Natural killer cell (primary cell): ENCODE data around the gene PRKG1. TPM values are rescaled to one million over a fixed set of nuclear protein-coding genes. Genes with fewer than 3 reads are reported as not detected.

Experiments
- ATAC-seq, 3 donors: fragments of 150-1000 bp in 2 of 3; fragments of 200-7000 bp in 1 of 3; cut with Tn5 transposase; 1 replicate in 1 of 3; 2 replicates in 2 of 3; pipeline ENCODE4 v1.10.0; 2021; ENCODE audit warnings: mild to moderate bottlenecking in 2 of 3, moderate library complexity in 2 of 3
- DNase-seq, 2 donors: peaks; one replicate each; pipeline versions ENCODE4 v3.0.0 to v3.0.0-alpha.2; 2013 to 2021; ENCODE audit warnings: mixed read lengths in 1 of 2
- H3K27ac ChIP-seq: one replicate; pipeline ENCODE4 v1.5.1; 2013; ENCODE audit warnings: mild to moderate bottlenecking, low read length
- H3K27me3 ChIP-seq: one replicate; pipeline ENCODE4 v1.6.1; 2013; ENCODE audit warnings: low read length; ENCODE audit not compliant: control insufficient read depth, insufficient read depth
- H3K36me3 ChIP-seq: one replicate; pipeline ENCODE4 v1.6.1; 2013; ENCODE audit warnings: low read length; ENCODE audit not compliant: control insufficient read depth, insufficient read depth
- H3K4me1 ChIP-seq: one replicate; pipeline ENCODE4 v1.6.1; 2013; ENCODE audit warnings: low read length; ENCODE audit not compliant: control insufficient read depth, insufficient read depth
- H3K4me3 ChIP-seq: one replicate; pipeline ENCODE4 v1.5.1; 2013; ENCODE audit warnings: low read length
- H3K9me3 ChIP-seq: one replicate; pipeline ENCODE4 v1.6.1; 2013; ENCODE audit warnings: low read length; ENCODE audit not compliant: control insufficient read depth, insufficient read depth
- H3K27ac Mint-ChIP-seq, 2 donors: one replicate each; pipeline ENCODE4 v1.8.0; 2022; ENCODE audit warnings: mild to moderate bottlenecking in 2 of 2, mixed read lengths in 2 of 2, moderate library complexity in 1 of 2
- H3K27me3 Mint-ChIP-seq, 2 donors: one replicate each; pipeline ENCODE4 v1.8.0; 2022; ENCODE audit warnings: low read depth in 2 of 2, mixed read lengths in 2 of 2
- H3K36me3 Mint-ChIP-seq: one replicate; pipeline ENCODE4 v1.8.0; 2022; ENCODE audit warnings: mixed read lengths
- H3K4me1 Mint-ChIP-seq, 2 donors: one replicate each; pipeline ENCODE4 v1.8.0; 2022; ENCODE audit warnings: mixed read lengths in 2 of 2
- H3K4me3 Mint-ChIP-seq: one replicate; pipeline ENCODE4 v1.8.0; 2022; ENCODE audit warnings: mild to moderate bottlenecking, moderate library complexity, mixed read lengths
- H3K9me3 Mint-ChIP-seq, 2 donors: one replicate each; pipeline ENCODE4 v1.8.0; 2022; ENCODE audit warnings: mixed read lengths in 2 of 2
- WGBS: methylation state at CpG from one replicate; pipeline ENCODE4 v1.1.7; 2013; ENCODE audit warnings: missing lambda C conversion rate; ENCODE audit not compliant: insufficient coverage; 5-methylcytosine and 5-hydroxymethylcytosine counted together
- intact Hi-C: fragments of 100-400 bp; cut with micrococcal nuclease; formaldehyde crosslinking; loops from one replicate; pipeline ENCODE4 v1.14.2; 2022
- total RNA-seq, 4 donors: library from RNA; stranded (reverse); fragments of 120-200 nt in 1 of 4; gene quantifications; one replicate each; pipeline versions ENCODE4 v1.2.3 to v1.2.4, GENCODE V29; 2013 to 2022
- TF ChIP-seq, protein P1 (sequence below): fragments of 200-600 bp; IDR thresholded peaks from one replicate; pipeline ENCODE4 v1.8.0; 2022; ENCODE audit warnings: antibody characterized with exemption

Gene PRKG1
- total RNA-seq, 3 donors from 2014 or later (not counting 1 experiment from before 2014, with no cell fraction given), result 0.23 to 0.41 (median 0.35) TPM

DNA sequence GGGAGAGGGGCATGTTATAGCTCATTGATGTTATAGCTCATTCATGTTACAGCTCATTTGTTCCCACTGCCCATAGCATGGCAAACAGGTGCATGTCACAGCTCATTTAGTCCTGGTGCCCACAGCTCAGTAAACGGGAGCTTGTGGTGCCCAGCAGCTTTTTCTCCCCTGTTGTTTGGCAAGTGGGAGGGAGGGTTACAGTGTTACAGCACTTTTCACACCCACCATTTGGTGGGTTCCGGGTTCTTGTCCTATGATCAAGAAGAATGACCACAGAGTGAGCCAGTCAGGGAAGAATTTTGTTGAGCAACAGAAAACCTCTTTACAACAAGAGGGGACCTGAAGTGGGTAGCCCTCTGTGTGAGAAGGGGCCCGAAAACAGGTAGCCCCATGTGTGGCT is 787.9 kb downstream of the PRKG1 start:
- DNase-seq (no peak), ATAC-seq (peak in 2 of 3 donors; percentile 40 to 69)
- no peak overlapping the region for H3K27ac ChIP-seq
- H3K4me3 ChIP-seq, result no peak overlapping the region
- Mint-ChIP-seq H3K27ac (no peak overlapping the region), H3K27me3 (no peaks in the 10 kb centered on the region), H3K9me3 (peaks cover 0 to 2% of the 10 kb centered on the region in 2 donors), H3K36me3 (no peaks in the 10 kb centered on the region), H3K4me3 (no peak overlapping the region), H3K4me1 (no peaks in the 10 kb centered on the region)
- no peaks in the 10 kb centered on the region for H3K27me3 ChIP-seq
- WGBS, result 83% methylated on average over 2 of the region's 3 CpGs
- TF ChIP-seq, protein P1, sequence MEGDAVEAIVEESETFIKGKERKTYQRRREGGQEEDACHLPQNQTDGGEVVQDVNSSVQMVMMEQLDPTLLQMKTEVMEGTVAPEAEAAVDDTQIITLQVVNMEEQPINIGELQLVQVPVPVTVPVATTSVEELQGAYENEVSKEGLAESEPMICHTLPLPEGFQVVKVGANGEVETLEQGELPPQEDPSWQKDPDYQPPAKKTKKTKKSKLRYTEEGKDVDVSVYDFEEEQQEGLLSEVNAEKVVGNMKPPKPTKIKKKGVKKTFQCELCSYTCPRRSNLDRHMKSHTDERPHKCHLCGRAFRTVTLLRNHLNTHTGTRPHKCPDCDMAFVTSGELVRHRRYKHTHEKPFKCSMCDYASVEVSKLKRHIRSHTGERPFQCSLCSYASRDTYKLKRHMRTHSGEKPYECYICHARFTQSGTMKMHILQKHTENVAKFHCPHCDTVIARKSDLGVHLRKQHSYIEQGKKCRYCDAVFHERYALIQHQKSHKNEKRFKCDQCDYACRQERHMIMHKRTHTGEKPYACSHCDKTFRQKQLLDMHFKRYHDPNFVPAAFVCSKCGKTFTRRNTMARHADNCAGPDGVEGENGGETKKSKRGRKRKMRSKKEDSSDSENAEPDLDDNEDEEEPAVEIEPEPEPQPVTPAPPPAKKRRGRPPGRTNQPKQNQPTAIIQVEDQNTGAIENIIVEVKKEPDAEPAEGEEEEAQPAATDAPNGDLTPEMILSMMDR, result no peak
- no peaks in the 10 kb centered on the region for H3K36me3 ChIP-seq
- H3K4me1 ChIP-seq, result no peaks in the 10 kb centered on the region
- H3K9me3 ChIP-seq, result no peaks in the 10 kb centered on the region
- intact Hi-C loops, result no loop called here

- Mint-ChIP-seq H3K4me1 (no peaks in the 10 kb centered on the region), H3K27ac (no peak overlapping the region), H3K4me3 (no peak overlapping the region), H3K9me3 (peaks cover 0 to 5% of the 10 kb centered on the region in 2 donors), H3K36me3 (no peaks in the 10 kb centered on the region), H3K27me3 (no peaks in the 10 kb centered on the region)
- no peaks in the 10 kb centered on the region for H3K4me1 ChIP-seq
- no peak for ATAC-seq
- no peaks in the 10 kb centered on the region for H3K27me3 ChIP-seq
- H3K27ac ChIP-seq, result no peak overlapping the region
- intact Hi-C loops, result no loop called here
- 93% methylated on average over 4 of the region's 4 CpGs for WGBS
- H3K9me3 ChIP-seq, result no peaks in the 10 kb centered on the region
- TF ChIP-seq, protein P1, result no peak
- no peak overlapping the region for H3K4me3 ChIP-seq
- H3K36me3 ChIP-seq, result no peaks in the 10 kb centered on the region
- DNase-seq, result no peak
Measured at GRCh38 chr10:51867956-51868355, 793.7 kb downstream of the PRKG1 start.

DNA sequence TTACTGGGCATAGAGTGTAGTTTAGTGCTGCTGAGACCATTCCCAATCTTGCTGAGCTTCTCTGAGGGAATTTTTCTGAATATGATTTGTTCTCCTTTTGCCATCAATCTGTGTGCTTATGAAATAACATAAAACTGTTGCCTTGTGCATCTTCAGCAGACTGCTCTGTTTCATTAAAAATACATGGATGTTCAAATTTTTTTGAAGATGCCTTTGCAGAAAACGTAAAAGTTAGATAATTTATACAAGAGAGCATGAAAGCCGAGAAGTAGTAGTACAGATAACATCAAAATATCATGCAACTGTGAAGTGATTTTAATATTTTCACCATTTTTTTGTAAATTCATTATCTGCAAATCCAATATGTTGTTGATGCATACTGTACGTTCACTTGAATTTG is 799.8 kb downstream of the PRKG1 start:
- H3K27me3 ChIP-seq, result no peaks in the 10 kb centered on the region
- Mint-ChIP-seq H3K36me3 (no peaks in the 10 kb centered on the region), H3K27ac (no peak overlapping the region), H3K4me3 (no peak overlapping the region), H3K4me1 (peaks cover 8% of the 10 kb centered on the region in 2 donors), H3K27me3 (no peaks in the 10 kb centered on the region), H3K9me3 (no peaks in the 10 kb centered on the region)
- ATAC-seq, result no peak
- 94% methylated on average over 3 of the region's 3 CpGs for WGBS
- TF ChIP-seq, protein P1, result no peak
- H3K4me3 ChIP-seq, result no peak overlapping the region
- no peaks in the 10 kb centered on the region for H3K36me3 ChIP-seq
- no peaks in the 10 kb centered on the region for H3K9me3 ChIP-seq
- H3K4me1 ChIP-seq, result no peaks in the 10 kb centered on the region
- no peak overlapping the region for H3K27ac ChIP-seq
- no peak for DNase-seq
- intact Hi-C loops, result loop anchor here (10.0 kb wide), 1 partner anchor 179 kb away; the partner anchor contains the start of gene CSTF2T

GRCh38 chr10:51875610-51876009 is 801.3 kb downstream of the PRKG1 start:
- no peak overlapping the region for H3K27ac ChIP-seq
- Mint-ChIP-seq H3K9me3 (no peaks in the 10 kb centered on the region), H3K36me3 (no peaks in the 10 kb centered on the region), H3K27me3 (no peaks in the 10 kb centered on the region), H3K4me3 (no peak overlapping the region), H3K4me1 (peaks cover 12 to 15% of the 10 kb centered on the region in 2 donors), H3K27ac (no peak overlapping the region)
- no peaks in the 10 kb centered on the region for H3K27me3 ChIP-seq
- no peak overlapping the region for H3K4me3 ChIP-seq
- intact Hi-C loops, result loop anchor here (10.0 kb wide), 1 partner anchor 181 kb away; the partner anchor contains the start of gene CSTF2T
- H3K4me1 ChIP-seq, result no peaks in the 10 kb centered on the region
- ATAC-seq (no peak), DNase-seq (no peak)
- no peaks in the 10 kb centered on the region for H3K9me3 ChIP-seq
- H3K36me3 ChIP-seq, result no peaks in the 10 kb centered on the region
- no CpG with 5 or more reads among the region's 5 CpGs for WGBS
- TF ChIP-seq, protein P1, result no peak
